ENCODE results near the gene AHCY. TPM values are rescaled to one million over a fixed set of nuclear protein-coding genes. Genes with fewer than 3 reads are reported as not detected.
"Not testable (repeated sequence)": the region's sequence is repeated elsewhere in the genome, so short reads cannot be mapped to it uniquely, and the experiment has no call there.

Gene AHCY
- total and polyA plus RNA-seq, 2 of the 4 experiments (the other 2 are of a cell fraction) = 138 to 210 TPM

- no CpG with 5 or more reads among the region's 10 CpGs for WGBS, 2 experiments (ENCODE audit: extremely low coverage in 2 of 2, insufficient read length in 1 of 2)
- H3K56ac ChIP-seq (ENCODE audit: extremely low read depth, insufficient read depth, low read length); intact Hi-C loops (cut with micrococcal nuclease); H2BK15ac ChIP-seq (ENCODE audit: low read depth, low read length); H3K4ac ChIP-seq (ENCODE audit: low read depth, low read length); CTCF ChIA-PET; H2AFZ ChIP-seq (replicated peaks; ENCODE audit: low read length, poor library complexity); H2BK5ac ChIP-seq (ENCODE audit: low read depth, low read length, poor library complexity, severe bottlenecking); H3K23ac ChIP-seq (ENCODE audit: low read depth, low read length); H4K91ac ChIP-seq (ENCODE audit: insufficient read depth, low read depth, low read length); in situ Hi-C loops (cut with MboI; ENCODE audit: low sequenced_read_pairs); BruUV-seq (replicated peaks); H3K9ac ChIP-seq (ENCODE audit: low read depth, low read length); H3K4me1 ChIP-seq (ENCODE audit: control insufficient read depth, insufficient read depth, low read length); H3K27me3 ChIP-seq (ENCODE audit: control insufficient read depth, insufficient read depth, low read length); DNase-seq; H3K18ac ChIP-seq (ENCODE audit: low read depth, low read length); dilution Hi-C loops (cut with HindIII; ENCODE audit: low sequenced_read_pairs, unreplicated experiment); H3K9me3 ChIP-seq (ENCODE audit: control insufficient read depth, insufficient read depth, low read length); H3K4me2 ChIP-seq (ENCODE audit: low read depth, low read length); H3K9me1 ChIP-seq (ENCODE audit: insufficient read depth, low read length); H4K20me1 ChIP-seq (ENCODE audit: insufficient read depth, low read length); H3K36me3 ChIP-seq (ENCODE audit: control insufficient read depth, insufficient read depth, low read length); H2AK9ac ChIP-seq (replicated peaks; ENCODE audit: low read depth, low read length, poor library complexity); H4K5ac ChIP-seq (ENCODE audit: low read depth, low read length); H2BK120ac ChIP-seq (ENCODE audit: low read depth, low read length); H4K8ac ChIP-seq (ENCODE audit: low read depth in 2 of 2, low read length in 2 of 2); H3K27ac ChIP-seq (ENCODE audit: insufficient read depth, low read length); POLR2A ChIA-PET (ENCODE audit: unreplicated experiment); H2BK20ac ChIP-seq (ENCODE audit: low read depth, low read length); H2AK5ac ChIP-seq (ENCODE audit: low read depth, low read length); H3K14ac ChIP-seq (replicated peaks; ENCODE audit: low read depth, low read length); H3K4me3 ChIP-seq (ENCODE audit: insufficient read depth, low read depth, low read length); ATAC-seq (ENCODE audit: low read depth); H3K79me1 ChIP-seq (ENCODE audit: low read depth in 1 of 2, low read length in 2 of 2): not testable (repeated sequence)
Measured at GRCh38 chr20:34345839-34346532, 42.8 kb upstream of the AHCY start.

All from IMR-90 (cell line).